Measurements from ENCODE around the gene STAB2. TPM values are rescaled to one million over a fixed set of nuclear protein-coding genes. Genes with fewer than 3 reads are reported as not detected.

STAB2 gene
- total and polyA plus RNA-seq, 3 donors from 2014 or later = 1.7 to 15.8 (median 2.7) TPM

DNA sequence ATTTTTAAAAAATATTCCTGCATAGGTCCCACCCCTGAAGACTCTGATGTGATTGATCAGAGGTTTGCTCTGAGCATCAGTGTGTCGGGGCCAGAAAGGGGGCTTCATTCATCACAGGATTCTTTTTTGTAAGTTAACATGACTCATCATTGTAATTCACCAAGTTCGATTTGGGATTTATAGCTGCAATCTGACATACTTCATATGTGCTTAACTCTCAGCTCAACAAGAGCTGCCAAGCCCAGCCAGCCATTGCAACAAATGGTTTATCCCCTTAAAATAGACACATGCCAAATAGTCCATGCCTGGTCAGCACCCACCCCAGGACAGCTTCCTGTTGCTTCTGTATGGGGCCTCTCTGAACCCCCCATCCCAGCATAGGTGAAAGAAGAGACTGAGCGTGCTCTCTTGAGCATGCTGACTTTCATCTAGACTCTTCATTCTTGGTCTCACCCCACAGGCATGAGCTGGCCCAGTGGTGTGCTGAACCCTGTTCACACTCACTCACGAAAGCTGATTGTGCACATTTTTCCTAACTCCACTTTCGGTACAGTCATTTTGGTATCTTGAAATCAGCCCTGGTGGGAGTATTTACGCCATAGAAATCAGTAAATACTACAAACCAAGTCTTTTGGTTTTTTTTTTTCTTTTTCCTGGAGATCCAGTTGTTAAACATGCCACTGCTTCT lies 101.4 kb downstream of the STAB2 start:
- Histone ChIP-seq H3K27ac (no peak overlapping the region), H3K9me3 (no peaks in the 10 kb centered on the region), H3K4me1 (no peaks in the 10 kb centered on the region), H3K27me3 (no peaks in the 10 kb centered on the region), H3K36me3 (ENCODE audit: low read depth, missing control alignments) (no peaks in the 10 kb centered on the region), H3K4me3 (no peak overlapping the region)
- 88 to 90% methylated on average over 6 of the region's 6 CpGs for WGBS, 2 donors
- DNase-seq = no peak
- intact Hi-C loops (cut with DNase I; ENCODE audit: low total_unique reads) = no loop called here
- TF ChIP-seq, protein P1, sequence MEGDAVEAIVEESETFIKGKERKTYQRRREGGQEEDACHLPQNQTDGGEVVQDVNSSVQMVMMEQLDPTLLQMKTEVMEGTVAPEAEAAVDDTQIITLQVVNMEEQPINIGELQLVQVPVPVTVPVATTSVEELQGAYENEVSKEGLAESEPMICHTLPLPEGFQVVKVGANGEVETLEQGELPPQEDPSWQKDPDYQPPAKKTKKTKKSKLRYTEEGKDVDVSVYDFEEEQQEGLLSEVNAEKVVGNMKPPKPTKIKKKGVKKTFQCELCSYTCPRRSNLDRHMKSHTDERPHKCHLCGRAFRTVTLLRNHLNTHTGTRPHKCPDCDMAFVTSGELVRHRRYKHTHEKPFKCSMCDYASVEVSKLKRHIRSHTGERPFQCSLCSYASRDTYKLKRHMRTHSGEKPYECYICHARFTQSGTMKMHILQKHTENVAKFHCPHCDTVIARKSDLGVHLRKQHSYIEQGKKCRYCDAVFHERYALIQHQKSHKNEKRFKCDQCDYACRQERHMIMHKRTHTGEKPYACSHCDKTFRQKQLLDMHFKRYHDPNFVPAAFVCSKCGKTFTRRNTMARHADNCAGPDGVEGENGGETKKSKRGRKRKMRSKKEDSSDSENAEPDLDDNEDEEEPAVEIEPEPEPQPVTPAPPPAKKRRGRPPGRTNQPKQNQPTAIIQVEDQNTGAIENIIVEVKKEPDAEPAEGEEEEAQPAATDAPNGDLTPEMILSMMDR (IDR thresholded peaks at IDR 0.05) = no peak
- TF ChIP-seq POLR2A (IDR thresholded peaks at IDR 0.05) = no peak

DNA sequence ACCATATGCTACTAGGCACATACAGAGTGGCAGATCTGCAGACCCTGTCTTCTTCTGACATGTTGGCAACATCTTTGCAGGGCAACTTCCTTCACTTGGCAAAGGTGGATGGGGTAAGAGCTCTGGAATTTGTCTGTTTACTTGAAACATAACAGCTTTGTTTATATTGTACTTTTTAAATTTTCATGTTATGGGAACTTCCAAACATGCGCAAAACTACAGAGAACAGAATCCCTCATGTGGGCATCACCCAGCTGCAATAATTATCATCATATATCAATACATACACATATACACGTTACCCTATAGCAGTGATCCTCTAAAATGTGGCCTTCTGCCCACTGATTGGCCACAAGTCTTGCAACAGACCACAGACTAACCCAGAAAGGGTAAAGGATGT lies 103.4 kb downstream of the STAB2 start:
- Histone ChIP-seq H3K4me1 (no peaks in the 10 kb centered on the region), H3K36me3 (ENCODE audit: low read depth, missing control alignments) (no peaks in the 10 kb centered on the region), H3K9me3 (no peaks in the 10 kb centered on the region), H3K27me3 (no peaks in the 10 kb centered on the region), H3K27ac (no peak overlapping the region), H3K4me3 (no peak overlapping the region)
- intact Hi-C loops (cut with DNase I; ENCODE audit: low total_unique reads) = no loop called here
- WGBS, 2 donors = 91 to 93% methylated on average over 2 of the region's 2 CpGs
- DNase-seq = no peak
- TF ChIP-seq POLR2A (IDR thresholded peaks at IDR 0.05) = no peak
- TF ChIP-seq, protein P1 (IDR thresholded peaks at IDR 0.05) = no peak

DNA sequence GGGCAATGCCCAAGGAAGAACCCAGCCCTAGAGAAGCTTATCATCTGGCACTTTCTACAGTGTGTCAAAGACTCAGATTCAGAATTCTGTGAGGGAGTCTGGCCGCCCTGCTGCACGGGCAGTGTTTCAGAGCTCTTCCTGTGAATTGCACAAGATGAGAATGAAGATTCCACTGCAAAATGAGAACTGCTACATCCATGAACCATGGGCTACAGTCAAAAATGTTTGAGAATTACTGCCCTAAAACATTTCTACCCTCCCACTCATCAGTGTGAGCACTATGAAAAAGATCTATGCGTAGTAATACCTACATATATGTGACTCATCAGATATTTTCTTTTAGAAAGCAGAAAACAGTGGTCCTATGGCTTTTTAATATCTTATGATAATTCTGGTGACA lies 104.0 kb downstream of the STAB2 start:
- Histone ChIP-seq H3K9me3 (no peaks in the 10 kb centered on the region), H3K36me3 (ENCODE audit: low read depth, missing control alignments) (no peaks in the 10 kb centered on the region), H3K4me1 (no peaks in the 10 kb centered on the region), H3K27ac (no peak overlapping the region), H3K4me3 (no peak overlapping the region), H3K27me3 (no peaks in the 10 kb centered on the region)
- 72 to 81% methylated on average over 3 of the region's 3 CpGs for WGBS, 2 donors
- intact Hi-C loops (cut with DNase I; ENCODE audit: low total_unique reads) = no loop called here
- TF ChIP-seq POLR2A (IDR thresholded peaks at IDR 0.05) = no peak
- TF ChIP-seq, protein P1 (IDR thresholded peaks at IDR 0.05) = no peak
- no peak for DNase-seq

DNA sequence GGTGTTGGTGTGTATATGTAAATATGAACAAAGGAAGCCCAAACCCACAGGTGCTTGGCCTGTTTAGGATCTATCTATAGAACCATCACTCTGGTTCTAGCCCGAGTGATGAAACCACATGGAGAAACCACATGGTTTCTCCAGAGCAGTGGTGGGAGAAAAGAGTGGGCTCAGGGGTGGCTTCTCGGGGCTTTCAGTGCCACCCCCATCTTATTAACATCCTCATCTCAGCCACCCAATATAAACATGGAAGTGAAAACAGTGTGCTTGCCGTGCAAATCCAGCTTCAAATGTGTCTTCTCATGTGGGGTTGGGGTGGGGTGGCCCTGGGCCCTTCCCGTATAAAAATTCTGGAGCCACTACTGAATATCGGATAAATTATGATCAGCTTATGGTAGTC lies 109.0 kb downstream of the STAB2 start:
- TF ChIP-seq, protein P1 (IDR thresholded peaks at IDR 0.05) = no peak
- H3K36me3 ChIP-seq (ENCODE audit: low read depth, missing control alignments) = no peaks in the 10 kb centered on the region
- DNase-seq = no peak
- intact Hi-C loops (cut with DNase I; ENCODE audit: low total_unique reads) = no loop called here
- no peak overlapping the region for H3K4me3 ChIP-seq
- 84 to 91% methylated on average over 5 of the region's 5 CpGs for WGBS, 2 donors
- H3K4me1 ChIP-seq = no peaks in the 10 kb centered on the region
- H3K27me3 ChIP-seq = no peaks in the 10 kb centered on the region
- H3K27ac ChIP-seq = no peak overlapping the region
- H3K9me3 ChIP-seq = no peaks in the 10 kb centered on the region
